Heart right ventricle (tissue), 16 donors: ENCODE data around the gene HOXD1. TPM values are rescaled to one million over a fixed set of nuclear protein-coding genes. Genes with fewer than 3 reads are reported as not detected.

ENCODE experiments used
- ATAC-seq, 8 donors: fragments of 200-7000 bp; cut with Tn5 transposase; one replicate each; pipeline ENCODE4 v1.9.1; 2020; ENCODE audit warnings: mild to moderate bottlenecking in 8 of 8, moderate library complexity in 8 of 8, moderate number of reproducible peaks in 1 of 8
- DNase-seq, 2 donors: peaks; one replicate each; pipeline ENCODE4 v3.0.0-alpha.2; 2020
- H3K27ac ChIP-seq, 10 donors: fragments of 200-600 bp; sonication (generic) in 2 of 10; one replicate each; pipeline versions ENCODE4 v1.5.0 to v1.8.0; 2020 to 2022; ENCODE audit warnings: mild to moderate bottlenecking in 3 of 10
- H3K27me3 ChIP-seq, 7 donors: fragments of 200-600 bp; one replicate each; pipeline ENCODE4 v1.8.0; 2021 to 2022; ENCODE audit warnings: mild to moderate bottlenecking in 2 of 7
- H3K36me3 ChIP-seq, 9 donors: fragments of 200-600 bp; sonication (generic) in 1 of 9; one replicate each; pipeline versions ENCODE4 v1.5.0 to v1.8.0; 2020 to 2022; ENCODE audit warnings: mild to moderate bottlenecking in 2 of 9
- H3K4me1 ChIP-seq, 9 donors: fragments of 200-600 bp; sonication (generic) in 1 of 9; one replicate each; pipeline versions ENCODE4 v1.5.0 to v1.8.0; 2020 to 2022; ENCODE audit warnings: mild to moderate bottlenecking in 4 of 9
- H3K4me3 ChIP-seq, 10 donors: fragments of 200-600 bp; sonication (generic) in 2 of 10; one replicate each; pipeline versions ENCODE4 v1.5.0 to v1.8.0; 2020 to 2022; ENCODE audit warnings: mild to moderate bottlenecking in 7 of 10, moderate library complexity in 2 of 10
- H3K9me3 ChIP-seq, 11 donors: fragments of 200-600 bp in 10 of 11; sonication (generic) in 2 of 11; one replicate each; pipeline versions ENCODE4 v1.5.0 to v1.8.0; 2013 to 2022; ENCODE audit warnings: mild to moderate bottlenecking in 2 of 11, control low read depth in 1 of 11, moderate library complexity in 1 of 11
- WGBS, 2 donors: extraction: QIAGEN DNeasy Blood & Tissue Kit; methylation state at CpG; one replicate each; pipeline ENCODE4 v1.1.7; 2013; ENCODE audit warnings: inconsistent platforms in 1 of 2; 5-methylcytosine and 5-hydroxymethylcytosine counted together
- intact Hi-C, 10 donors: fragments of 100-400 bp; cut with DNase I; formaldehyde crosslinking; loops; one replicate each; pipeline versions ENCODE4 v1.11.1 to v1.14.2; 2022
- polyA plus RNA-seq, 2 donors: library from polyadenylated mRNA; stranded (reverse); fragments of 200-250 nt; gene quantifications; one replicate each; pipeline ENCODE4 v1.2.3, GENCODE V29; 2013
- total RNA-seq, 10 donors: library from RNA; stranded (reverse); fragmentation: NEBNext Ultra II Directional in 3 of 10; extraction: Animal tissue kit (Norgen Biotek cat#: 25700) in 3 of 10; gene quantifications; one replicate each; pipeline versions ENCODE4 v1.2.1 to v1.2.4, GENCODE V29; 2021 to 2023
- TF ChIP-seq, protein P1 (sequence below), 9 donors: fragments of 200-600 bp; sonication (generic) in 2 of 9; IDR thresholded peaks; one replicate each; pipeline versions ENCODE4 v1.5.0 to v1.8.0; 2021 to 2022; ENCODE audit warnings: antibody characterized with exemption in 9 of 9, mild to moderate bottlenecking in 5 of 9, moderate library complexity in 1 of 9
- donor health status: Arrhythmogenic right ventricular cardiomyopathy.
- donor health status: ischemic (EF 13 %, LVEDD 7.1; RV severe dilation, severe dysfunction).
- donor health status: healthy with polysubstance abuse.
- donor health status: DM: no; HTN: yes; CAD: no.
- donor health status: DM: no; HTN: no; CAD: no.
- donor health status: ischemic (EF 25% LVEDD 6.9; RV normal size, moderate dysfunction).
- donor health status: ischemic (EF 25% LVEDD 5.7; RV mildly dilated, moderate dysfunction).
- donor health status: healthy.
- donor health status: DM: yes; HTN: yes; CAD: no.
- donor health status: Ischemic cardiomyopathy.
- donor health status: ischemic (EF 35%, LVEDD 5.7; RV mildly dilated, moderate dysfunction).
- donor health status: nonischemic (EF 11% LVEDD 7.7; RV severe dilation, severe dysfunction).
- donor health status: DM: yes; HTN: yes; CAD: no.
- donor health status: PGD.
- donor health status: ischemic (EF 29% LVEDD 5.4; RV normal size, mild dysfunction).
- donor health status: nonischemic (EF 23%, LVEDD 6.1; RV moderate dilation, normal function).

HOXD1 gene
- total and polyA plus RNA-seq, 12 donors: 0.03 to 0.23 (median 0.17) TPM; not detected in 8

DNA sequence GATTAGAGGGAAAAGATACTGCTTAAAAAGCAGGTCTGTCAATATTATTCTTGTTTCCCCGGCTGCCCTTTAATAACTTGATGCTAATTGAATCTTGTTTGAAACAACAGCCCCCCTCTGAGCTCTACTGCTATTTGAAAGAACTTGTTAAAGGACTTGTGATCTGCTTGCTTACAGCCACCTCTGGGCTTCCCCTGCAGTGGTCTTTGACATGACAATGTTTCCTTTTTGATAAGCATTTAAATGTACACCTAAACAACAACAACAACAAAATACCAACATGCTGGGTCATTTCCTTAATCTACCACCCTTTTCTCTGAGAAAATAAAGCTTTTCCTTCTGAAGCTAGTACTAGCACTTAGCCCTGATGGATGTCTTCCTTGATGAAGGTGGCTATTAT is 3.9 kb downstream of the HOXD1 start:
- H3K4me3 ChIP-seq: no peak overlapping the region
- WGBS, 2 donors: 20 to 26% methylated on average over 1 of the region's 1 CpG
- peaks cover 9 to 31% (median 27%) of the 10 kb centered on the region in 9 donors for H3K4me1 ChIP-seq
- intact Hi-C loops: no loop called here
- H3K36me3 ChIP-seq: no peaks in the 10 kb centered on the region
- peaks cover 37 to 100% (median 100%) of the 10 kb centered on the region in 7 donors for H3K27me3 ChIP-seq
- H3K27ac ChIP-seq: no peak overlapping the region
- TF ChIP-seq, protein P1, sequence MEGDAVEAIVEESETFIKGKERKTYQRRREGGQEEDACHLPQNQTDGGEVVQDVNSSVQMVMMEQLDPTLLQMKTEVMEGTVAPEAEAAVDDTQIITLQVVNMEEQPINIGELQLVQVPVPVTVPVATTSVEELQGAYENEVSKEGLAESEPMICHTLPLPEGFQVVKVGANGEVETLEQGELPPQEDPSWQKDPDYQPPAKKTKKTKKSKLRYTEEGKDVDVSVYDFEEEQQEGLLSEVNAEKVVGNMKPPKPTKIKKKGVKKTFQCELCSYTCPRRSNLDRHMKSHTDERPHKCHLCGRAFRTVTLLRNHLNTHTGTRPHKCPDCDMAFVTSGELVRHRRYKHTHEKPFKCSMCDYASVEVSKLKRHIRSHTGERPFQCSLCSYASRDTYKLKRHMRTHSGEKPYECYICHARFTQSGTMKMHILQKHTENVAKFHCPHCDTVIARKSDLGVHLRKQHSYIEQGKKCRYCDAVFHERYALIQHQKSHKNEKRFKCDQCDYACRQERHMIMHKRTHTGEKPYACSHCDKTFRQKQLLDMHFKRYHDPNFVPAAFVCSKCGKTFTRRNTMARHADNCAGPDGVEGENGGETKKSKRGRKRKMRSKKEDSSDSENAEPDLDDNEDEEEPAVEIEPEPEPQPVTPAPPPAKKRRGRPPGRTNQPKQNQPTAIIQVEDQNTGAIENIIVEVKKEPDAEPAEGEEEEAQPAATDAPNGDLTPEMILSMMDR (IDR thresholded peaks at IDR 0.05): no peak
- ATAC-seq (no peak), DNase-seq (no peak)
- H3K9me3 ChIP-seq: no peaks in the 10 kb centered on the region

- Histone ChIP-seq H3K4me1 (peaks cover 8 to 24% (median 20%) of the 10 kb centered on the region in 9 donors), H3K9me3 (no peaks in the 10 kb centered on the region), H3K4me3 (no peak overlapping the region), H3K36me3 (no peaks in the 10 kb centered on the region), H3K27me3 (peaks cover 31 to 100% (median 100%) of the 10 kb centered on the region in 7 donors), H3K27ac (no peak overlapping the region)
- TF ChIP-seq, protein P1 (IDR thresholded peaks at IDR 0.05): no peak
- ATAC-seq: no peak
- intact Hi-C loops: no loop called here
- 14 to 21% methylated on average over 1 of the region's 1 CpG for WGBS, 2 donors
- DNase-seq: no peak
These were observed 4.6 kb downstream of the HOXD1 start for GRCh38 chr2:176193048-176193447.

DNA sequence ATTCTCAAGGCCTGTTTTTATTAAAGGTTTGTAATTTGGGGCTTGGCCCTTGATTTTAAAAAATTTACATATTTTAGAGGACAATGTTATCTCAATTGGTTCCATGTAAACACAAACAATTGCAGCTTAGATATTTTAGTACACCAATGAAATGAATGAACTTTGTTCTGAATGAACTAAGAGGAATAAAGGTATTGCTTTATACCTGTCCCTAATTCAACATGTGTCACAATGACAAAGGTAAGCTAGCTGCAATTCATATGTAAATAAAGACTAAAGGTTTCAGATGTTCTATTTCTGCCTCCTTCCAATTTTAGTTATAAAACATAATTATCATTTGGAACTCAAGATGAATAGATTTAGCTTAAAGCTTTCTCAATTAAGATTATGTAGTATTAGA is 11.4 kb downstream of the HOXD1 start:
- DNase-seq: no peak
- H3K4me1 ChIP-seq: no peaks in the 10 kb centered on the region
- no peak overlapping the region for H3K4me3 ChIP-seq
- intact Hi-C loops: no loop called here
- TF ChIP-seq, protein P1 (IDR thresholded peaks at IDR 0.05): no peak
- H3K27ac ChIP-seq: no peak overlapping the region
- ATAC-seq: no peak
- peaks cover 0 to 96% (median 65%) of the 10 kb centered on the region in 7 donors for H3K27me3 ChIP-seq
- no peaks in the 10 kb centered on the region for H3K36me3 ChIP-seq
- H3K9me3 ChIP-seq: peaks cover 0 to 8% (median 0%) of the 10 kb centered on the region in 11 donors

GRCh38 chr2:176200971-176201370 is 12.5 kb downstream of the HOXD1 start:
- DNase-seq (no peak), ATAC-seq (no peak)
- TF ChIP-seq, protein P1 (IDR thresholded peaks at IDR 0.05): no peak
- Histone ChIP-seq H3K36me3 (no peaks in the 10 kb centered on the region), H3K27me3 (peaks cover 0 to 96% (median 63%) of the 10 kb centered on the region in 7 donors), H3K4me1 (no peaks in the 10 kb centered on the region), H3K9me3 (peaks cover 0 to 8% (median 0%) of the 10 kb centered on the region in 11 donors), H3K27ac (no peak overlapping the region), H3K4me3 (no peak overlapping the region)
- 75 to 76% methylated on average over 21 of the region's 21 CpGs for WGBS, 2 donors
- intact Hi-C loops: no loop called here
